Putamen (tissue), 1 donor: Measurements from ENCODE around the gene PHF11.
"Not testable (repeated sequence)": the region's sequence is repeated elsewhere in the genome, so short reads cannot be mapped to it uniquely, and the experiment has no call there.

ENCODE experiments used
- DNase-seq: peaks from one replicate; pipeline ENCODE4 v3.0.0-alpha.2; 2016; ENCODE audit warnings: low spot score

The PHF11 gene

DNA sequence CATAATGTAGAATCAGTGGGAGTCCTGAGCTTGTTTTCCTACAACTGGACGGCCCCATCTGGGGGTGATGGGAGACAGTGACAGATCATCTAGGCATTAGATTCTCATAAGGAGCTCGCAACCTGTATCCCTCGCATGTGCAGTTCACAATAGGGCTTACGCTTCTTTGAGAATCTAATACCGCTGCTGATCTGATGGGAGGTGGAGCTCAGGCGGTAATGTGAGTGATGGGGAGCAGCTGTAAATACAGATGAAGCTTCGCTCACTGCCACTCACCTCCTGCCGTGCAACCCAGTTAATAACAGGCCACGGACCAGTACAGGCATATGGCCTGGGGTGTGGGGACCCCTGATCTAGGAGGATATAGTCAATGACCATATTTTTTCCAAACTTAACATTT, 50.8 kb downstream of the PHF11 start:
- DNase-seq = no peak

DNA sequence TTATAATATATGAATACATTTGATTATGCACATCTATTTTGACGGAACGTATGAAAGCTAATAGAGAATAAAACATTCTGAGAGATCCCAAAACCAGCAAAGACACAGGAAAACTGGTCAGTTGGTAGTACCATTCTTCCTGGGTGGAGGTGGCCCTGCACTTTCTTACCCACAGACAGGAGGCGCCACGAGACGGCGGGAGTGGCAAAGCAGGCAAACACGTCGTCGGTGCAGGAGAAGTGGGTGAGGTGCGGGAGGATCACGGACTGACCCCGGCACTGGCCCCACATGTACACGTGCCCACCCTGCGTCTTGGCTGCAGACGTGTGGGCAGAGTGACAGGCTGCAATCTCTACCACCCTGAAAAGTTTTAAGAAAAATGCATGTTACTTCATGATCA, 53.5 kb downstream of the PHF11 start:
- no peak for DNase-seq

DNA sequence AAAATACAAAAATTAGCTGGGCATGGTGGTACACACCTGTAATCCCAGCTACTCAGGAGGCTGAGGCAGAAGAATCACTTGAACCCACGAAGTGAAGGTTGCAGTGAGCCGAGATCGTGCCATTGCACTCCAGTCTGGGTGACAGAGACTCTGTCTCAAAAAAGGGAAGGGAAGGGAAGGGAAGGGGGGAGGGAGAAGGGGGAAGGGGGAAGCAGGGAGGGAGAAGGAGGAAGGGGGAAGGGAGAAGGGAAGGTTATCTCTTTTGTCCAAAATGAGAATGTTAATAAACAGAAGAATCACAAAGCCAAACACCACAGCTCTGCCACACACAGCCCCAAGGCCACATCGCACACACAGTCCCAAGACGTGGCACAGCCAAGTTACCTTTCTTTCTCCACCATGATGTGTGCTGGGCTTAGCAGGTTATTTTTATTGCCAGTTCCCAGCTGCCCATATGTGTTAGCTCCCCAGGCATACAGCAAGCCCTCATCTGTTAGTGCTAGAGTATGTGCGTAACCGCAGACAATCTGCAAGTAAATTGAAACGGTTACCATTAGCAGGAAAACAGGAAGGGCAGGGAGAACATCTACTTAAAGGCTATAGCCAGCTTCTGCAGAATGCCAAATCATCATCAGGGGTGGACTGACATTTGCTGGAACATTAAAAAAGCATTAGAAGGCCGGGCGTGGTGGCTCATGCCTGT, 55.3 kb downstream of the PHF11 start:
- DNase-seq = no peak

DNA sequence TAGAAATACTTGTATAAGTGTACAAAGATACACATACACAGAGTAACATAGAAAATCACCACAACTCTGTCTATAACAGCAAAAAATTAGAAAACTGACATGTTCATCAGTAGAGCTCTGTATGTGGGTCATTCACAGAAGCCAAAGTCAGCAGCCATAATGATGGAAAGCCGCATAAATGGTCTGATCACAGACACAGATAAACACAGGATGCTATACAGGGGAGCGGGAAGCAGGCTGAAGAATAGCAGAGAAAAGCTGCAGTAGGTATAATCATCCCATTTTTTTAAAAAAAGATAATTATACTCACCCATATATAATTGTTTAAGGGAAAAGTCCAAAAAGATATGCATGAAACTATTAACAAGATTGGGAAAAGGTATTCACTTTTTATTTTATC, 58.1 kb downstream of the PHF11 start:
- DNase-seq = no peak

DNA sequence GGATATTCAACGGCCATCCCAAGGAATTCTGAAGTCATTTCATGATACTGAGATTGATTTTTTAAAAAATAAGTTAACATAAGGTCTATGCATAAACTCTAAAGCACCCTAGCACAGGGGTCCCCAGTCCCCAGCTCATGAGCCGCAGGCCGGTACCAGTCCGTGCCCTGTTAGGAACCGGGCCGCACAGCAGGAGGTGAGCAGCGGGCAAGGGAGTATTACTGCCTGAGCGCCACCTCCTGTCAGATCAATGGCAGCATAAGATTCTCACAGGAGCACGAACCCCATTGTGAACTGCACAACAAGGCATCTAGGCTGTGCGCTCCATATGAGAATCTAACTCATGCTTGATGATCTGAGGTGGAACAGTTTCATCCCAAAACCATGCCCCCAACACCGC, 58.6 kb downstream of the PHF11 start:
- DNase-seq = no peak

DNA sequence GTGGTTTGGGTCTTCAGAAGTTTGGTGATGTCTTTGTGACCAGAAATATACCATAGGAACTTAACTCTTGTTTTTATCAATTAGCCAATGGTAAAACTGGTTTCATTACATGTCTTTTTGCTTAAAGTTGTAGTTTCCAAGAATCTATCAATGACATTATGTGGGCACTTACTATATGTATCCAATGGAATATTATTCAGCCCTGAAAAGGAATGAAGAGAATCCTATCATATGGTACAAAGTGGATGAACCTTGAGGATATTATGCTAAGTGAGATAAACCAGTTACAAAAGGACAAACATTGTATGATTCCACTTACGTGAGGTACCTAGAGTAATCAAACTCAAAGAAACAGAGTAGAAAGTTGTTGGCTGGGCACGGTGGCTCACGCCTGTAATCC, 63.3 kb downstream of the PHF11 start:
- no peak for DNase-seq

DNA sequence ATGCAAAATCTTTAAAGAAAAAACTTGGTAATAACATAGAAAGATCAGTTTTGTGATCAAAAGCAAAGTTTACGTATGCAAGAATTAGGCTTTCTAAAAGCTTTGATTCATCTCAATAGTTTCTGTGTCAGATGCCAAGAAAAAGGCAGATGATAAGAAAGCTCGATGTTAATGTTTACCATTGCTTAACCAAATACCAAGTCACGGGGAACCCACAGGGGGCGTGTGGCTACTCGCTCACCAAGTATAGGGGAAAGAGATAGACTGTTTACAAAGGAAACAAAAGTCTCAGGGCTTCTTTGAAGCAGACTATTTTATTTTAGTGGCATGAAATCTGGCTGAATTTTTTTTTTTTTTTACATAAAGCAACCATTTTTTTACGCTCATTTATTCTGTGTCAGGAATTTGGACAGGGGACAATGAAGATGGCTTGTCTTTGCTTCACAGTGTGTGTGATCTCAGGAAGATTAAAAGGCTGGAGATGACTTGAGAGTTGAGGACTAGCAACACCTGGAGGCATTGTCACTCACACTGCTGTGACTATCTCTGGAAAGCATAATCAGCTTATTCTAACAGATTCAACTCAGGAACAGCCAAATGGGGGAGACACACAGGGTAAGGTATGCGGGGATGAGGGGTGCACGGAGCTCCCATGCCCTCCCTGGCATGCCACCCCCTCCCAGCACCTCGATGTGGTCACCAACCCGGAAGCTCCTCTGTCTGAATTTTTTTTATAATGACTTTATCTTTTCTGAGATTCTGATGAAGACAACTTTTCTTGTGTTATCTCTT, 64.7 kb downstream of the PHF11 start:
- no peak for DNase-seq

DNA sequence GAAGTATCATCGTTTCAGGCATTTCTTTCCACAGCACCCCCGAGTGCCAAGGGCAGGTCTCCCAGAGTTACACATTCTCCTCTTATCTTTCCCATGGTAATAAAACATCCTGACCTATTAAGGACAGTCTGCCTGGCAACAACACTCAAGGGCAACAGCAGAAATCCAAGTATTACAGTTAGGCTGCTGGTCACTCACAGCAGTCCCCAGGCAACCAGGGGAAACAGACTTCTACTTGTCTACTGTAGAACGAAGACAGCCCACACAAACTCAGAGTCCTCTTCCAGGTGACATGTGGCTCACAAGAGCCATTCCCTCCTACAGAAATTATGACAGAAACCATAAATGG, 65.3 kb downstream of the PHF11 start:
- no peak for DNase-seq

DNA sequence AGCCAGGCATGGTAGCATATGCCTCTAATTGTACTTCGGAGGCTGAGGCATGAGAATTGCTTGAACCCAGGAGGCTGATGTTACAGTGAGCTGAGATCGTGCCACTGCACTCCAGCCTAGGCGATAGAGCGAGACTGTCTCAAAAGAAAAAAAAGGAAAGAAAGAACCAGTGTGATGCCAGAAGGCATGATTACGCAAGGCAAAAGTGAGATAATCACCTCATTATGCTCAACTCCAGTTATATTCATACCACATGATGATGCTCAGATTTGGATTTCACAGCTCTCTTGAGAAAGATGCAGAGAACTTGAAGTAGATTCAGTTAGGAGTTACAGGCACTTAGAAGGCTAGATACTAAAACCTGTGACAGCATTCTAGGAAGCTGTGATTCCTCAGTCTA, 67.8 kb downstream of the PHF11 start:
- DNase-seq = no peak

DNA sequence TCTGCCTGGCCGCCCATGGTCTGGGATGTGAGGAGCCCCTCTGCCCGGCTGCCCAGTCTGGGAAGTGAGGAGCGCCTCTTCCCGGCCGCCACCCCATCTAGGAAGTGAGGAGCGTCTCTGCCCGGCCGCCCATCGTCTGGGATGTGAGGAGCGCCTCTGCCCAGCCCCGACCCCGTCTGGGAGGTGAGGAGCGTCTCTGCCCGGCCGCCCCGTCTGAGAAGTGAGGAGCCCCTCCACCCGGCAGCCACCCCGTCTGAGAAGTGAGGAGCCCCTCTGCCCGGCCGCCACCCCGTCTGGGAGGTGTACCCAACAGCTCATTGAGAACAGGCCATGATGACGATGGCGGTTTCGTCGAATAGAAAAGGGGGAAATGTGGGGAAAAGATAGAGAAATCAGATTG, 69.7 kb downstream of the PHF11 start:
- not testable (repeated sequence) for DNase-seq

DNA sequence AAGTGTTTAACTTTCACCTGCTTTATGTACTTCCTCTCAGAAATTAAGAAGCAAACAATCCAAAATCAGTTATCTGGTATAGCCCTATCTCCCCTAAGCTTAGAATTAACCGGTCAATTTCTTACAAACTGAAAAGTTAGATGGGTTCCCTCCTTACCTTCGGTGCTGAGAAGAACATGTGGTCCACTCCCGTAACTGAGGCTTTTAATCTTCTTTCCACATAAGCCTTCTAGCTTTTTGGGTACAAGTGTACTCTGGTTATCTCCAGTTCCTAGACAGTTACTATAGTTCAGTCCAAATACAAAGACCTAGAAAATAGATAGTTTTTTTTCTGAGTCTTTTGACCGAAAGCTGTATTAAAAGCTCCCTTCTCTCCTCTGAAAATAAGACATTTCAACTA, 70.7 kb downstream of the PHF11 start:
- no peak for DNase-seq

DNA sequence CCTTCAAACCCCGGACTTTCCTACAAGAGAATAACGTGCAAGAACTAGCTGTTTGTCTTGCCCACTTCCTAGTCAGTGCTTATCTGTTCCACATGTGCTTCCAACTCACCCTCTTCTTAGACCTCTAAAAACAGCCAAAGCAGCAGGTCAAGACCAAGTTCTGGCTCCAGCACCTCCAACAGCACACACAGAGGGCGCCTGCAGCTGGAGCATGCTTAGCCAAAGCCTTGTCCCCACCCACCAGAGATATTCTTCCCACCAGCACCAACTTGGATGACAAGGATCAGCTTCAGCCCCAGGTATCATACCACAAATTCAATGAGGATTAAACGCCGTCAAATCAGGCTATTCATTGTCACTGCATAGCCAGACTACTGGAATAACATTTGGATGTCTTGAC, 71.7 kb downstream of the PHF11 start:
- DNase-seq = no peak

DNA sequence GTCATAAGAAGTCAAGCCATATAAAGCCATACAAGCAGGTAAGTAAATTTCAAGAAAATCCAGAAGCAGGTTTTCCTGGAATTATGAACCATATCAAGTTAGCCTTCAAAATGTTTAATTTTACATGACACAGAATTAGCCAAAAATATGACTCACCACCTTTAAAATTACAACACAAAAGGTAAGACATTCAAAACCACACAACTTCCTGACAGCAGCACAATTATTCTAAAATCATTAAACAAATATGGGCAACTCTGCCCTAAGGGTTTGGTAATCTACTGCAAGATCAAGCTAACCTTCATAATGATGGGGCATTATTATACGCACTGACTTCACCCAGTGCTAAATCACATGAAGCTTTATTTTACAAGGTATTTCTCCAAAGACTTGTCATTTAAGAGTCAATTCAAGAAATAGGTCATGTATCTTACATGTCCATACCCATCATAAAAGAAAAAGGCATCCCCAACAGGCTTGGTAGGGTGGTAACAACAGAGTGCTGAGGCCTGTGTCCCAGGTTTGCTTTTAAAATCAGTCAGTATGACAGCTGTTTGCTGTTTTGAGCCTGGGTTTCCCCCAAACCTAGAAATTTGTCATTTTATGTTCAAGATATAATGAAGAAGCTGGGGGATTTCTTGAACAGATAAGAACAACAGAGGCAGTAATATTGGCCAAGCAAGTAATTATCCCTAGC, 74.4 kb downstream of the PHF11 start:
- DNase-seq = no peak

DNA sequence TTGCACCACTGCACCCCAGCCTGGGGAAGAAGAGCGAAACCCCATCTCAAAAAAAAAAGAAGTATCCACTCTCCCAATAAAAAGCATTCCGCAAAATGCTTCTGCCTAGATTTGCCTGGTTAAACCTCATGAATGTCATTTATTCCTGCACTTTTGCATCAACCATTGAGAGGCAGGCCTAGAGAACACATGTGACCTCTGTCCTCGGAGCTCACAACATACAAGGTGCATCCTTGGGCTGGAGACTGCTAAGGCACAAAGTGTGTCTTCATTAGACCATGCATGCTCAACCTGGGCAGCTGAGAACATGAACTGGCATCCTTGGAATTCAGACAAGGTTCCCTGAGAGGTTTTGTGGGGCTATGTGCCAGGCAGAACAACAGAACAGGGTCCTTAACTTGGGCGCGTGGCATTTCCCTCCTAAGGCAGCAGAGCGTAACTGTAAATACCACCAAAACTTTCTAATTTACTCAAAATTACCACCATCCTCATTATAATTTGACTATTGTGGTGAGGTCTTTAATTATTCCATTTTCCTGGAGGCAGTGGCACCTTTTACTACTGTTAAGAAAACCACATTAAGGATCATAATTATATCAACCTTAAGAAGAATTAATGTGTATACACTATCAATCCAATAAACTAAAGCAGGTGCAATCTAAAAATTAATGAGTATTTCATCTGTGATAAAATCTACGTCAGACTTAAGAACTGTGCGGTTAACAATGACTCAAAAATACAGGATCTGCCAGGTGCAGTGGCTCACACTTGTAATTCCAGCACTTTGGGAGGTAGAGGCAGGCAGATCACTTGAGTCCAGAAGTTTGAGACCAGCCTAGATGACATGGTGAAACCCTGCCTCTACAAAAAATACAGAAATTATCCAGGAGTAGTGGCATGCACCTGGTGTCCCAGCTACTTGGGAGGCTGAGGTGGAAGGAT, 75.8 kb downstream of the PHF11 start:
- DNase-seq = no peak
